RWPE2 (cell line): ENCODE data around the gene PHRF1.

Source experiments
- ATAC-seq: fragments of 200-7000 bp; cut with Tn5 transposase; 3 replicates; pipeline ENCODE4 v1.9.1; 2021; ENCODE audit warnings: low read depth
- DNase-seq: peaks from one replicate; pipeline ENCODE4 v3.0.0-alpha.2; 2020; ENCODE audit warnings: low spot score
- H3K27ac ChIP-seq: fragments of 450-650 bp; 2 replicates; pipeline ENCODE4 v1.5.1; 2017; ENCODE audit warnings: mild to moderate bottlenecking; ENCODE audit not compliant: poor library complexity, severe bottlenecking
- H3K27me3 ChIP-seq: fragments of 250-450 bp; sonication (Bioruptor Pico); 2 replicates; pipeline ENCODE4 v1.5.1; 2021; ENCODE audit warnings: mild to moderate bottlenecking, moderate library complexity; ENCODE audit not compliant: insufficient read depth, poor library complexity, severe bottlenecking
- H3K36me3 ChIP-seq: fragments of 250-450 bp; sonication (Bioruptor Pico); 2 replicates; pipeline ENCODE4 v1.5.1; 2020; ENCODE audit warnings: low read depth, mild to moderate bottlenecking, moderate library complexity
- H3K4me1 ChIP-seq: fragments of 250-450 bp; sonication (Bioruptor Pico); 2 replicates; pipeline ENCODE4 v1.5.1; 2021; ENCODE audit warnings: mild to moderate bottlenecking, moderate library complexity; ENCODE audit not compliant: insufficient read depth, poor library complexity, severe bottlenecking
- H3K4me3 ChIP-seq: fragments of 250-450 bp; sonication (Bioruptor Pico); 2 replicates; pipeline ENCODE4 v1.5.1; 2021; ENCODE audit warnings: mild to moderate bottlenecking, moderate library complexity; ENCODE audit not compliant: severe bottlenecking
- H3K9me3 ChIP-seq: fragments of 250-450 bp; sonication (Bioruptor Pico); 2 replicates; pipeline ENCODE4 v1.5.1; 2021; ENCODE audit warnings: mild to moderate bottlenecking, moderate library complexity; ENCODE audit not compliant: severe bottlenecking
- TF ChIP-seq, protein P1 (sequence below): fragments of 450-650 bp; IDR thresholded peaks from one replicate; pipeline ENCODE4 v1.5.1; 2017; ENCODE audit warnings: mild to moderate bottlenecking, moderate library complexity; ENCODE audit not compliant: poor library complexity, severe bottlenecking

PHRF1 gene

DNA sequence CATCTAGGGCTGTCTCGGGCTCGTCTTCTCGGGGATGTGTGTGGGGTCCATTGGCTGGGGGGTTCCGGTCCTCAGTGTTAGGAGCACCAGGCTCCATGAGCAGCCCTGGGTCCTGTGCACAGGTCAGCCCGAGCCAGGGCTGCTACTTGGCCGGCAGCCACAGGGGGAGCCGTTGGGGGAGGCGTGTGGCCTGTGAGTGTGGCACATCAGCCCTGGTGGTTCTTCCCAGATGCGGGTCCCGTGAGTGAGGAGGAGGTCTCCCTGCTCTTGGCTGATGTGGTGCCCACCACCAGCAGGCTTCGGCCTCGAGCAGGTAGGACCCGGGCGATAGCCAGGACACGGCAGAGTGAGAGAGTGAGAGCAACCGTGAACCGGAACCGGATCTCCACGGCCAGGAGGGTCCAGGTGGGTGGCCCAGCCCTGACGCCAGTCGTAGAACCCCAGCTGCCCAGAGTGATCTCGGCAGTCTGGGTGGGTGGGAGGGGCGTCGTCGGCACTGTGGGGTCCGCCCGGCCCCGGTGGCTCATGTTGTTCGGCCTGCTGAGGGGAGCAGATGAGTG lies 21.0 kb downstream of the PHRF1 start:
- H3K36me3 ChIP-seq, result peaks cover 89% of the 10 kb centered on the region
- no peaks in the 10 kb centered on the region for H3K4me1 ChIP-seq
- peak; percentile 47 for DNase-seq
- TF ChIP-seq, protein P1, sequence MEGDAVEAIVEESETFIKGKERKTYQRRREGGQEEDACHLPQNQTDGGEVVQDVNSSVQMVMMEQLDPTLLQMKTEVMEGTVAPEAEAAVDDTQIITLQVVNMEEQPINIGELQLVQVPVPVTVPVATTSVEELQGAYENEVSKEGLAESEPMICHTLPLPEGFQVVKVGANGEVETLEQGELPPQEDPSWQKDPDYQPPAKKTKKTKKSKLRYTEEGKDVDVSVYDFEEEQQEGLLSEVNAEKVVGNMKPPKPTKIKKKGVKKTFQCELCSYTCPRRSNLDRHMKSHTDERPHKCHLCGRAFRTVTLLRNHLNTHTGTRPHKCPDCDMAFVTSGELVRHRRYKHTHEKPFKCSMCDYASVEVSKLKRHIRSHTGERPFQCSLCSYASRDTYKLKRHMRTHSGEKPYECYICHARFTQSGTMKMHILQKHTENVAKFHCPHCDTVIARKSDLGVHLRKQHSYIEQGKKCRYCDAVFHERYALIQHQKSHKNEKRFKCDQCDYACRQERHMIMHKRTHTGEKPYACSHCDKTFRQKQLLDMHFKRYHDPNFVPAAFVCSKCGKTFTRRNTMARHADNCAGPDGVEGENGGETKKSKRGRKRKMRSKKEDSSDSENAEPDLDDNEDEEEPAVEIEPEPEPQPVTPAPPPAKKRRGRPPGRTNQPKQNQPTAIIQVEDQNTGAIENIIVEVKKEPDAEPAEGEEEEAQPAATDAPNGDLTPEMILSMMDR, result no peak
- H3K27me3 ChIP-seq, result no peaks in the 10 kb centered on the region
- no peaks in the 10 kb centered on the region for H3K9me3 ChIP-seq
- no peak overlapping the region for H3K27ac ChIP-seq
- ATAC-seq, result no peak
- H3K4me3 ChIP-seq, result no peak overlapping the region

DNA sequence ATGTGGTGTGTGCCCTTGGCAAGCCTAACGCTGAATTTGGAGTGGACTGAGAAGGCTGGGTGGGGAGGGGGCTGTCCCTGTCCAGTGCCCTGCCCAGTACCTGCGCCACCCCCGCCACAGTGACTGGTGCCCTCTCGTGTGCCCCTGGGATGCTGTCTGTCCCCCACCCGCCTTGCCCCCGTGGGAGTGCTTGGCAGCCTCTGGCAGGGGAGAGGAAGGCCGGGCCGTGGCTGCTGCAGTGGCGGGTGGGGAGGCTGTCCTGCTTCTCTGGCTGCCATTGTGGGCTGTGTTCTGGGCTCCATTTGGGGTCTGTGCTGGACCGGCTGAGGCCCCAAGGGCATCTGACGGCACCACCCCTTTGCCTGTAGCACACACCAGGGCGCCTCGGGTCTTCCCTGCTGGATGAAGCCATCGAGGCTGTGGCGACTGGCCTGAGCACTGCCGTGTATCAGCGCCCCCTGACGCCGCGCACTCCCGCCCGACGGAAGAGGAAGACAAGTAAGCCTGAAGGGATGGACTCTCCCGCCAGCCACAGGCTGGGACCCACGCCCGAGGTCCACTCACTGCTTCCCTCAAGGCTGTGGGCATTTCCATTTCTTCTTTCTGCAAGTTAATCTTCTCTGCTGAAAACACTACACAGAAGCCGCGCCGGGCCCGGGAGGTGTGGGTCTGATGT lies 21.9 kb downstream of the PHRF1 start:
- TF ChIP-seq, protein P1, result no peak
- ATAC-seq (no peak), DNase-seq (peak; percentile 68)
- Histone ChIP-seq H3K36me3 (peaks cover 89% of the 10 kb centered on the region), H3K4me3 (no peak overlapping the region), H3K9me3 (no peaks in the 10 kb centered on the region), H3K27me3 (no peaks in the 10 kb centered on the region), H3K27ac (no peak overlapping the region), H3K4me1 (no peaks in the 10 kb centered on the region)

DNA sequence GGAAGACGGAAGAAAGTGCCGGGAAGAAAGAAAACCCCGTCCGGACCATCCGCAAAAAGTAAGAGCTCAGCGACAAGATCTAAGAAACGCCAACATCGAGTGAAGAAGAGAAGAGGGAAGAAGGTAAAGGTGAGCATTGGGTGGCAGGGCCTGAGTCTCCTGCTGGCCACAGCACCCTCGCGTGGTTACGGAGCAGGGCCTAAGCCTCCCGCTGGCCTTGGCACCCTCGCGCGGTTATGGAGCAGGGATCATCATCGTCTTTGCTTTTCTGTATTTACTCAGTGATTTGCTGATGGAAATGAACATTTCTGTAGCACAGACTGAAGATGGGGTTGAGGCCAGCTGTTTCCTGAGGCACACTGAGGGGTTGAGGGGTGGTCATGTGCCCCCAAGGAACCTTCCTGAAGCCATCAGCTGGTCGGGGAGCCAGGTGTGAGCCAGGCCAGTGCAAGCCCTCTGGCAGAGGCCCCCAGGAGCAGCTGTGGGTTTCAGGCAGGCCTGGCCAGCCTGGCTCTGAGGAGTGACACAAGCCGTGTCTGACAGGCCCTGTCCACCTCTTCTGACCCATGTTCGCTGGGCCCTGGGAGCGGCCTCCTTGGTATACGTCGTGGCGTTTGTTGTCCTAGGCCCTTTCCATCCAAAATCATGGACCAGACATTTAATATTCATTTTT lies 25.4 kb downstream of the PHRF1 start:
- no peaks in the 10 kb centered on the region for H3K27me3 ChIP-seq
- TF ChIP-seq, protein P1, result no peak
- no peak for ATAC-seq
- H3K4me1 ChIP-seq, result no peaks in the 10 kb centered on the region
- DNase-seq, result peak; percentile 49
- no peaks in the 10 kb centered on the region for H3K9me3 ChIP-seq
- H3K4me3 ChIP-seq, result no peak overlapping the region
- peaks cover 87% of the 10 kb centered on the region for H3K36me3 ChIP-seq
- H3K27ac ChIP-seq, result no peak overlapping the region

DNA sequence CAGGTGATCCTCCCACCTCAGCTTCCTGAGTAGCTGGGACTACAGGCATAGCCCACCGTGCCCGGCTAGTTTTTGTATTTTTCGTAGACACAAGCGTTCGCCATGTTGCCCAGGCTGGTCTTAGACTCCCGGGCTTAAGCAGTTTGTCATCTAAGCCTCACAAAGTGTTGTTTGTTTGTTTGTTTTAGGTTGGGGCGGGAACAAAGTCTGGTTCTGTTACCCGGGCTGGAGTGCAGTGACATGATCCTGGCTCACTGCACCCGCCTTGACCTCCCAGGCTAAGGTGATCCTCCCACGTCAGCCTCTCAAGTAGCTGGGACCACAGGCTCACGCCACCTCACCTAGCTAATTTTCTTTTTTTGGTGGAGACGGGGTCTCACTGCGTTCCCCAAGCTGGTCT lies 26.9 kb downstream of the PHRF1 start:
- DNase-seq (no peak), ATAC-seq (no peak)
- Histone ChIP-seq H3K4me3 (no peak overlapping the region), H3K36me3 (peaks cover 92% of the 10 kb centered on the region), H3K27ac (no peak overlapping the region), H3K9me3 (no peaks in the 10 kb centered on the region), H3K4me1 (no peaks in the 10 kb centered on the region), H3K27me3 (no peaks in the 10 kb centered on the region)
- TF ChIP-seq, protein P1, result no peak
